ENCODE results near the gene ARFGAP1.

Gene ARFGAP1

DNA sequence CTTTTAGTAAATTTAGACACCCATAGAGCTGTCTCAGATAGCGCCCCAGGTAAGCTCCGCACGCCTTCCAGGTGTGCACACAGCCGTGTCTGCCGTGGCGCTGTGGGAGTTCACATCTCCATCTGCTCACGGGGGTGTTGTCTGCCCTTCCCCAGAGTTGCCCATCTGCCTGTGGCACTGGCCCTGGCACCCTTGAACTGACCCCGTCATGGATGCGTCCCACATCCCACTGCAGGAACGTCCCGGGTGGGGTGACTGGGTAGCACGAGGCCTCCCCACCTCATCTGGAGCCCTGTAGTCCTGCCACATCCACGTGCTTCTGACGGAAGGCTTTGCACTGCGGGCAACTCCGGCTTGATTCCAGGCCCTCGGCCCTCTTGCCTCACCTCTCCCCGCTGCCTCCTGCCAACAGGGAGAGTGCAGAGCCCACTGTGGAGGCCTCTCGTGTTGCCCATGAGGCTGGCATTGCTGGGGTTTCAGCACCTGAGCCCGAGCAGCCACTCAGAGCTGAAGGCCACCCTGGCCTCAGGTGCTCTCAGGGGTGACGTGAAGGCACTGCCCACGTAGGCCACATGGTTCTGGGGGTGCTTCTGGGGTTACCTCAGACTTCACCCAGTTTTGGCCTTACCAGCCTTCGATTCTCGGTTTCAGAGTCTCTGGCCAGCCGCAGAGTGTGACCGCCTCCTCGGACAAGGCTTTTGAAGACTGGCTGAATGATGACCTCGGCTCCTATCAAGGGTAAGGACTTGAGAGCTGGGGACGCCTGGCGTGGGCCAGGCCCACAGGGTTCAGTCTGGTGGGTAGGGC is 5.1 kb downstream of the ARFGAP1 start:
- DNase-seq (ENCODE audit: low read depth in 4 of 4, low spot score in 1 of 4): no peak

DNA sequence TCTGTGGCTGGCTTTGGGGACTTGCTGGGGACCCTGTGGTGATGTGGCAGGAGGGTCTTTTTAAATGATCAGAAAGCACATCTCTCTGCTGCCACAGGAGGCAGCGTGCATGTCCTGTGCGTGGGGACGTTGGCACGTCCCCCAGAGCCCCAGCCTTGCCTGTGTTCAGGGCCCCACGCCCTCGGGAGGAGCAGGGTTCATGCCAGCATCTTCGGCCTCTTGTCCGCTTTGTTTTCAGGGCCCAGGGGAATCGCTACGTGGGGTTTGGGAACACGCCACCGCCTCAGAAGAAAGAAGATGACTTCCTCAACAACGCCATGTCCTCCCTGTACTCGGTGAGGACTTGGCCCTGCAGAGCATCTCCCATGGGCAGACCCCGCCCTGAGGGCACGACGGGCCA is 6.0 kb downstream of the ARFGAP1 start:
- no peak for DNase-seq (ENCODE audit: low read depth in 4 of 4, low spot score in 1 of 4)

DNA sequence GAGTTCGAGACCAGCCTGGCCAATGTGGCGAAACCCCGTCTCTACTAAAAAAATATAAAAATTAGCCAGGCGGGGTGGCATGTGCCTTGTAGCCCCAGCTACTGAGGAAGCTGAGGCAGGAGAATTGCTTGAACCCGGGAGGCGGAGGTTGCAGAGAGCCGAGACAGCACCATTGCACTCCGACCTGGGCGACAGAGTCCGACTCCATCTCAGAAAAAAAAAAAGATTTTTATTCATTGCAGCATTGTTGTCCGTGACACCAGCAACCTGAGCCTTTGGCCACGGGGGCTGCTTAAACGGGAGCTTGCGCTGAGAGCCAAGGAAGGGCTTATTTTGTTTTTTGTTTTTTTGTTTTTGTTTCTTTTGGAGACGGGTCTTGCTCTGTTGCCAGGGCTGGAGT is 7.3 kb downstream of the ARFGAP1 start:
- DNase-seq (ENCODE audit: low read depth in 4 of 4, low spot score in 1 of 4): no peak

DNA sequence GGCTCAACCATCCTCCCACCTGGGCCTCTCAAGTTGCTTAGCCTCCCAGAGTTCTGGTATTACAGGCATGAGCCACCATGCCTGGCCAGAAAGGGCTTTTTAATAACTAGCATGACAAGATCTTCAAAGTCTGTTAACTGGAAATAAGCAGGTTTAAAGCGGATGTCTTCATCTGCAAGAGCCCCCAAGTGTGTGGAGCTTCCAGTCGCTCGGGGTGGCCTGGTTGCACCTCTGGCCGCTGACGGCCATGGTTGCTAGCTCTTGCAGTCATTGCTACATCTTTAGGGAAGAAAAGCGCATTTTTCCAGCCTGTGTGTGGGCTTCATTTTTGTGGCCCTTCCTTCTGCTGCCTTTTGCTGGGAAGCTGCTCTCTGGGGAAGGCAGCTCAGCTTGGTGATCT is 7.8 kb downstream of the ARFGAP1 start:
- DNase-seq (ENCODE audit: low read depth in 4 of 4, low spot score in 1 of 4): no peak

DNA sequence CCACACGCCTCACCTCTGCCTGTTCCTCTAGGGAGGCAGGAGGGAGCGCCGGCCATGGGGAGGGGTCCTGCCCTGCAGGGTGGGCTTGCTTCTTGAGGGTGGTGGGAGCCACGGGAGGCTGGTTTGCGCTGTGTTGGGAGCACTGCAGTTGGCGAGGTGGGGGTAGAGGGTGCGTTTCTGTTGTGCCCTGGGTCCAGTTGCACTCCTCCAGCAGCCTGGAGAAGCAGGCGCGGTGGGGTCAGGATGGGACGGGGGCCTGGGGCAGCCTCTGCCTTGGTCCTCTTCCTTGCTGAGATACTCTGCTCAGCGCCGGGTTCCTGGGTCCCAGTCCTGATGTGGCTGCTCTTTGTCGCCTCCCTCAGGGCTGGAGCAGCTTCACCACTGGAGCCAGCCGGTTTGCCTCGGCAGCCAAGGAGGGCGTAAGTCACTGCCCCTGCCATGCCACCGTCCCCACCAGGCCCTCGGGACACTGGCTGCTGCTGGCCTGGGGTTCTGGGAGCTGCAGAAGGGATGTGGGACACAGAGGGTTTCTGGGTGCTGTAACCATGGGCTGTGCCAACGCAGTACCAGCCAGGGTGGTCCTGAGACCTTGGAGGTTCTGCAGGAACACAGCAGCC is 8.4 kb downstream of the ARFGAP1 start:
- DNase-seq (ENCODE audit: low read depth in 4 of 4, low spot score in 1 of 4): no peak

DNA sequence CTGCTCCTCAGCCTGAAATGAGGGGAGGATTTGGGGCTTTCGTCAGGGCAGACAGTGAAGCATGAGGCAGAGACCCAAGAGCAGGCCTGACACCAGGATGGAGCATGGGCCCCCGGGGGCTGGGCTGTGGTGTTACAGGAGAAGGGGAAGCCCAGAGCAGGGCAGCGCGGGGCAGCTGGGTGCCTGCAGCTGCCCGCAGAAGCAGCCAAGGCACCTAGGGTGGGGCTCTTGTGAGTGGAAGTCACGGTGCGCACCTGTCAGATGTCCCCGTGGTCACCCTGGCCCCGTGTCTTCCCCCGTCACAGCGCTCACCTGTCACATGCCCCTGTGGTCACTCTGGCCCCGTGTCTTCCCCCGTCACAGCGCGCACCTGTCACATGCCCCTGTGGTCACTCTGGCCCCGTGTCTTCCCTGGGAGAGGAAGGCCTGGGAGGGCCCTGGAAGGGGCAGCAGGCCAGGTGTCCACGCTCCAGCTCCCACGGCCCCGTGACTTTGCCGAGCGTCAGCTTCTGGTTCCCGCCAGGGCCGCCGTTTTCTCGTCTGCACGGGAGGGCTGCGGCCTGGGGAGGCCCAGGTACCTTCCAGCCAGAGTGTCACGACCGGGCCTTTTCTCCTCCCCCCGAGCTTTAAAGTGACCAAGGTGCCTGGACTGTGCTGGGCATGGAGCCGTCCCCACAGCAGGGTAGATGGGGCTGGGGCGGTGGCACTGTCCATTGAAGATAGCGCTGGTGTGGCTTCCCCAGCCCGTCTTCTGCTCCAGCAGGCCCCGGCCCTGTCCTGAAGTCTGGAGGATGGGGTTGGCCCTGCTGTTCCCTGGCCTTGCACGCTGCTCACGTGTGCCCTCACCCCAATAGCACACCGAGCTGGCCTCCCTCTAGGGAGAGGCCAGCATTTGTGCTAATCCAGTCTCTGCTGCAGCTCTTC is 9.4 kb downstream of the ARFGAP1 start:
- no peak for DNase-seq (ENCODE audit: low read depth in 4 of 4, low spot score in 1 of 4)

DNA sequence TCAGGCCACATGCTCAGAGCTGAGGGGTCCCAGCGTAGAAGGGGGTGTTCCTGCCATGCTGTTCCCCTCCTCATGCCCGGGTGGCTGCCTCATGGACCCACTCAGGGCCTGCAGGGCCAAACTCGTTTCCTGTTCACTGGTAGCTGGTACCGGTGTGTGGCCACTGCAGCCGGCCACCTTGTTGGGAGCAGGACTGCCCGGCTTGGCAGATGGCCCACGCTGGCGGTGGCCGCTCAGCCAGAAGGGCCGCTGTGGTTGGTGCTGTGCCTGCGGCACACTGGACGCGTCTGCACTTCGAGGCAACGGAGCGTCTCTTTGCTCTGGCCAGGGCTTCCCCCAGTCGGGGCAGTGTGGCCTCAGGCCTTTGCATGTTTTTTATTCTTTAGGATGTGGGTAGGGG is 10.3 kb downstream of the ARFGAP1 start:
- no peak for DNase-seq (ENCODE audit: low read depth in 4 of 4, low spot score in 1 of 4)

DNA sequence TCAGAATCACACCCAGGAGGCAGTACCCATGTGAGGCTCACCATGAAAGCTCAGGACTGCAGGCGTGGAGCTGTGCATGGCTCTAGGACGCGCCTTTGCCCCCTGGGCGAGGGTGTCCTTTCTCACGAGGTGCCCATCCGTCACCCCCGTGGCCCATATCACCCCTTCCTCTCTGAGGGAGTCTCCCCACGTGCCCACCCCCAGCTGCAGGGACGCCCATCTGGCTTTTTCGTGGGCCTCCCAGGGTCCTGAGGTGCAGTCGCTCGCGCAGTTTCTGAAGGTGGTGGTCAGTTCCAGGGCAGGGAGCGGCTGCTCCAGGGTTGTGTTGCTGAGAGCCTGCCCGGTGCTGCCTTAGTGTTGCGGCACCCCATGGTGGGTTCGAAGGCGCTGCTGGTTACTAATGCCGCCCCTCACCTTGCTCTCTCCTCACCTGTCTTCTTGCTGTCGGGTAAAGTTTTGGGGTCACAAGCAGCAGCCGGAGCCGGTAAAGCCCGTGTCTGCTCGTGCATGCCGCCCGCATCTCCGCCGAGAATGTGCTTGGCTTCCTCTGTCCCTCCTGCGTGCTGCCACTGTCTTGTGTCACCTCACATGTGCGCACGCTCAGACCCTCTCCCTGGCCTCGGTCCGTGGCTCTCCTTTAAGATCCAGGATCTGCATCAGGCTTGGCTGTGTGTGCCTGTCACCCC is 10.9 kb downstream of the ARFGAP1 start:
- DNase-seq (ENCODE audit: low read depth in 4 of 4, low spot score in 1 of 4): no peak

DNA sequence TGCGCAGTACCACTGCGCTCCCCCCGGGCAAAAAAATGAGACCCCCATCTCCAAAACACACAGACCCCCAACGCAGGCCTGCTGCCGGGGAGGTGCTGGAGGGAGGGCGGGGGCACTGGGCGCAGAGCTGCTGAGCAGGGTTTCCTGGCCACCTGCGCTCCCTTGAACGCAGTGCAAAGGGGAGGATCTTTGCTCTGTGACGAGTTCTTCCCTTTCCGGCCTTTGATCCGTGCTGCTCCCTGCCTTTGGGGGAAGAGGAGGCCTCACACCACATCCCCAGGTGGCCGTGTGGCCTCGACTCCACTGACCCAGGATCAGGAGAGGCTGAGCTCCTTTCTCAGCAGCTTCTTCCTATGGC is 11.4 kb downstream of the ARFGAP1 start:
- no peak for DNase-seq (ENCODE audit: low read depth in 4 of 4, low spot score in 1 of 4)

DNA sequence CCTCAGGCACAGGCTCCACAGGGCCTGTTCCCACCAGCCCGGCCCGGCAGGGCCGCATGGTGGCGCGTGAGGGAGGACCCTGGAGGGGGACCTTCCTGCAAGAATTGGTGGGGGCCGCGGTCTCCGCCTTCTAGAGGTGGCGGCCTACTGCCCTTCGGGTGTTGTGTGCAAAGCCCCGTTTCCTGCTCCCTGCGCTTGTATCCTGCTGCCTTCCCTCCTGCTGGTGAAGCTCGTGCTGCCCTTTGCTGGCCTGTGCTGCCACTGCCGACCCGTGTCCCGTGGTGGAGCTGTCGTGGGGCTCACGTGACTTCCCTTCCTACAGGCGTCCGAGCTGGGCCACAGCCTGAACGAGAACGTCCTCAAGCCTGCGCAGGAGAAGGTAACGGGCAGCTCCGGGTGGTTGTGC is 11.9 kb downstream of the ARFGAP1 start:
- DNase-seq (ENCODE audit: low read depth in 4 of 4, low spot score in 1 of 4): no peak

DNA sequence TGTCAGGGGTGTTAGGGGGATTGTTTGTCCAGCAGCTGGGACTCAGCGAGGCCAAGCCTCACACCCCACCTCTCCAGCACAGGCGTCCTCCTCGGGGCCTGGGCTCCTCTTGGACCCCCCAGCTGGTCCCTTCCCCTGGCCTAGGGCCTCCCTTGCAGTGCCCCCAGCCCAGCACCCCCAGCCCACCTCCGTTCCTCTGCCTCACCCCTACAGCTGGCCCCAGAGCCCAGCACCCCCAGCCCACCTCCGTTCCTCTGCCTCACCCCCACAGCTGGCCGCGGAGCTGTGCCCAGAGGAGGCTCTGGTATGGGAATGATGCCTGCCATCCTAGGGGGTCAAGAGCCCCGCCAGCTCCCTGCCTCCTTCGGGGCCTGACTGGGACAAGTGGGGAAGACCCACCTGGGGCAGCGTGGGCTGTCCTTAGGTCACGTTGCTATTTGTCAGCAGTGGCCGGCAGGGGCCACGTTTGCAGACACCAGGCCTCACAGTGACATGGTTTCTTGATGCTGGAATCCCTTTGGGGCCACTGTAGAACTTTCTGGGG is 12.4 kb downstream of the ARFGAP1 start:
- no peak for DNase-seq (ENCODE audit: low read depth in 4 of 4, low spot score in 1 of 4)

DNA sequence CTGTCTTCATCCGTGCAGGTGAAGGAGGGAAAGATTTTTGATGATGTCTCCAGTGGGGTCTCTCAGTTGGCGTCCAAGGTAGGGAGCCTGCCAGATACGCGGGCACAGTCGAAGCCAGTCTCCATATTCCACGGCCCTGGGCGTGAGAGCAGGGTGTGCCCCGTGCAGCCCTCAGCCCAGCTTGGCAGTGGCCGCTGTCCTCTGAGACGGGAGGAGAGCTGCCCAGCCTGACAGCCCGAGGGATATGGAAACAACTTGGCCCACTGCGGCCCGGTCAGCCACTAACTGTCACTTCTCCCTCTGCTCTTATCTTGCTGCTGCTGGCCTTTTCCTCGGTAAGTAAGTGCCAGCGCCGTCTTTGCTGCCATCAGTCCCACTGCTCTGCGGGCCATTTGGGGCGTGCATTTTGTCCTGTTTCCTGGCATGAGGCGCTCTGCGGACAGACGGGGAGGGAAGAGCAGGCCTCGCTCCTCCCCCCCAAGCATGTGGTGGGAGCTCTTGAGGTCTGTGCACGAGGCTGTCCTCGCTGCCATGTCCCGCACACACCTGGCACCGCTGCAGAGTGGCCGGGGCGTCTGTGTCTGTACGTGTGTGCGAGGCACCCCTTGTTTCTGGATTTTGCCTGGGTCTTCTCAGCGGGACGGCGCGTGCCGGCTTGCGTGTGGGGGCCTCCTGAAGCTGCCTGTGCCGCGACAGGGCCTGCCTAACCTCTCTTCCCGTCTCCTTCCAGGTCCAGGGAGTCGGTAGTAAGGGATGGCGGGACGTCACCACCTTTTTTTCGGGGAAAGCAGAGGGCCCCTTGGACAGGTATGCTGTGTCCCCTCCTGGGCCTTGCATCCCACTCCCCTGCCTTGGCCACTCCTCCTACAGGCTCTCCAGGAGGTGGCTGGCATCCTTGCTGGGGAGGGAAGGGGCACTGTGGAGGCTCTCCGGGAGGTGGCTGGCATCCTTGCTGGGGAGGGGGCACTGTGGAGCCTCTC is 13.3 kb downstream of the ARFGAP1 start:
- no peak for DNase-seq (ENCODE audit: low read depth in 4 of 4, low spot score in 1 of 4)

DNA sequence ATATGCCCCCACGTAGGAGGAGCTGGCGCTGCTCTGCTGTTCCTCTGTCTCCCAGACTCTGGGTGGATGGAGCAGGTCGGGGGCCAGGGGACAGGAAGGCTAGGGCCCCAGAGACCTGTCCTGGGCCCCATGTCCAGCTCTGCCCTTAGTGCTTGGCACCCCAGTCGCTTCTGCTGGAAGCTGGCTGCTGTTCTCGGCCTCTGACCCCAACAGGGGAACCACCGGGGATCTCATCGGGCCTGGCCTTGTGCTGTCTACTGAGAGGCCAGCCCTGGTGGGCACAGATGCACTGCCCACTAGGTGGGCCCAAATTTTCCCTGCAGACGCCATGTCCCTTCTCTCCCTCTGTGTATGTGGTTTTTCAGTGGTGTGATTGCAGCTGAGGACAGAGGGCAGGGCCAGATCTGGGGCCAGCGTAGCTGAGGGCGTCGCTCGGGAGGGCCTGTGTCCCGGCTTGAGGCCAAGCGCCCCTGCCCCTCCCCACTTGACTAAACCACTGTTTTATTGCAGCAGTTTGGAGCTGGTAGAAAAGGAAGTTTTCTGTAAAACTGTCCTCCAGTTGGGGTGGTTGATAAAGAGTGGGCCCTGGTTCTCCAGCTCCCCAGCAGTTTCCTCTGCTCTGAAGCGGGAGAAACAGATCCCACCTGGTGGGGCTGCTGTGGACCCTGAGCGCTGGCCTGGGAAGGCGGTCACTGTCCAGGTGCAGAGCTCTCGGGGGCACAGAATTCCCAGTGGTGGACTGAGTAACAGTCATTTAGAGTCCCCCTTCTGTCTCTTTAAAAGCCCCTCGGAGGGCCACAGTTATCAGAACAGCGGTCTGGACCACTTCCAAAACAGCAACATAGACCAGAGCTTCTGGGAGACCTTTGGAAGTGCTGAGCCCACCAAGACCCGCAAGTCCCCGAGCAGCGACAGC is 14.4 kb downstream of the ARFGAP1 start:
- DNase-seq (ENCODE audit: low read depth in 4 of 4, low spot score in 1 of 4): no peak

DNA sequence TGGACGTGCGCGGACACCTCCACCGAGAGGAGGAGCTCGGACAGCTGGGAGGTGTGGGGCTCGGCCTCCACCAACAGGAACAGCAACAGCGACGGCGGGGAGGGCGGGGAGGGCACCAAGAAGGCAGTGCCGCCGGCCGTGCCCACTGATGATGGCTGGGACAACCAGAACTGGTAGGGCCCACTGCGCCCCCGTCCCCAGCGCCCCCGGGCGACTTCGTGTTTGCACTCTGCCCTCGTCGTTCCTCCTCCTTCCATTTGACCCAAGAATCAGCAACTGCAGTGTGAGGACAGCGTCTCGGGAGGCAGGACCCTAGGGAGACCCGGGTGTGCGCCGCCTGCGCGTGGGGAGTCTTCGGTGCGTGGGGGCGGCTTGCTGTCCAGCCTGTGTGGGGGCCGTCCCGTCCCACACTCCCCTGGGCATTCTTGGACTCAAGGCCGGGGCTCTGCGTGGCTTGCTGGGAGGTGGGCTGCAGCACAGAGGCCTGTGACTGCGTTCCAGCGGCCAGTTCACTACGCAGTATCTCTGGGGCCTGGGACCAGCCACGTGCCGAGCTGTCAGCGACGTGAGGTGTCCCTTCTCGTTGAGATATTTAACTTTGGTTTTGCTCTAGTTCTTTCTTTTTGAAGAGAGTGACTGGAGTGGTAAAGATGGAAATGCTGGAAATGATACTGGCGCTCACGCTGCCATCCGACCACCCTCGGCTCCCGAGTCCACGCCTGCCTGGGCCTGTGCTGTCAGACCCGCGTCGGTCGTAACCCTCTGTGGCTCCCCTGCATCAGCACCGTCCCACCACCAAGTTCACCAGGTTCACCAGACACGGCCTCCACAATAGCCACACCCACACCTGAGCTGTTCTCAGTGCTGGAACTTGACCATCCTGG is 15.3 kb downstream of the ARFGAP1 start:
- DNase-seq (ENCODE audit: low read depth in 4 of 4, low spot score in 1 of 4): no peak

DNA sequence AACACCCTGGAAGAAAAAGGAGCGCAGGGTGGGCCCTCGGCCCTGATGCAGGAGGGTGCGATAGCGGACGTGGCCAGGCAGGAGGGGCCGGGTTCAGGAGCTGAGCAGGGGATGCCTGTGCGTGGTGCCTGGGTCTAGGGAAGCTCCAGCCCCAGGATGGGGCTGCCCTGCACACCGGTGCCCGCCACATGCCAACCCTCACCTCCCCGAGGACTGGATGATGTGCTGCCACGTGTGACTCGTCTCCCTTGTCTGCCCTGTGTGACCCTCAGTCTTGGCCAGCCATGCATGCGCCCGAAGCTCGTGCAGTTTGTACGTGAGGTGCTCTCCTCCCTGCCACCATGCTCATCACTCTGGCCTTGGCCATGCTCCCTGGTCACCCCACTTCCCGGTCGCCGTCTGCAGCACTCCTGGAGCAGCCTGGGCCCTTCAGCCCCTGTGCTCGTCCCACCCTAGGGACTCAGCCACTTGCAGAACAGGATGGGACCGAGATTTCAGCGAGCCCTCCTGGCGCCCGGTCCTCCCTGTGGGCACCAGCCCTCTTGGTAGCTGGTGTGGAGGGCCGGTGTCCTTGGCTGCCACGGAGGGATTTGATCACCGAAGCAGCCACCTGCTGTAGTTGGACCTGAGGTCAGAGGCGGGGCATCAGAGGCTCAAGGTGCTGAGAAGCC is 16.1 kb downstream of the ARFGAP1 start:
- DNase-seq (ENCODE audit: low read depth in 4 of 4, low spot score in 1 of 4): no peak

DNA sequence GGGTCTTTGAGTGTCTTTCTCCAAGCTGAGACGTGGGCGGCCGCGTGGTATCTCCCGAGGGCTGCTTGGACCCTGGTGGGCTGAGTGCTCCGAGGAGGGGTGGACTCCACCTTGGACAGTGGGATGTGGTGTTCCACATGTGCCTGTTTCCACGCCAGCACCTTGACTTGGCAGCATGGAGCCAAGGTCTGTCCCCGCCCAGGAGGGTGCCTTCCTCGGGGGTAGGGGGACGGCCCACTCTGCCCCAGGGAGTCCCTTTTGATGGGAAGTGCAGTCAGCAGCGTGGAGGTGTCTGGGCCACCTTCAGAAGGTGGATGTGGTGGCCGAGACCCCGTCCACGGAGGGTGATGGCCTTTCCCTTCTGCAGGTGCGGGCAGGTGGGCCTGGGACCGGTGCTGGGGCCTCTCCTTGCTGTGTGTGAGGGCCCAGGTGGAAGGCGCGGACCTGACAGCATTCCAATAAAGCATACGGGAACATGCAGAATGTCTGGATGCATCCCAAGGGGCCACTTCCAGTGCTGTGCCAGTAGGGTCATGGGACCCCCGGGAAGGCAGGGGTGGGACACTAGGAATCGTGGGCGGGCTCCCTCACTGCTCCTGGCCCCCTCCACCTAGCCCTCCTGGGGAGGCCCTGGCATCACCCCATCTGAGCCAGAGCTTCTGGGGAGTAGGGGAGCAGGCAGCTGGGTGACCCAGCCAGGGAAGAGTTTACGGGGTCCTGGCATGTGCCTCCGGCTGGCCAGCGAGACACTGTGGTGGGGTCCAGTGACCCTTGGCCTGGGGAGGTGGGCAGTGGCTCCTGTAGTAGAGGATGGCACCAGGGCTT is 16.9 kb downstream of the ARFGAP1 start:
- DNase-seq (ENCODE audit: low read depth in 4 of 4, low spot score in 1 of 4): no peak

Measured in stimulated activated CD4-positive, alpha-beta T cell treated with anti-CD3 and anti-CD28 coated beads, Interleukin-1b, Interleukin-23, amount 100 ng/mL, for 24 hours (primary cell).